Endothelial cell of umbilical vein (primary cell): ENCODE results near the gene ADAMTSL5.

ENCODE experiments used
- EZH2 ChIP-seq: IDR thresholded peaks from 2 replicates; pipeline ENCODE4 v1.6.1; 2012; ENCODE audit warnings: borderline replicate concordance, low read depth, mild to moderate bottlenecking, moderate library complexity, low read length, inconsistent platforms; ENCODE audit not compliant: severe bottlenecking
- FOS ChIP-seq: IDR thresholded peaks from 2 replicates; pipeline ENCODE4 v1.6.1; 2011; ENCODE audit warnings: mild to moderate bottlenecking, low read length, moderate library complexity, borderline replicate concordance; ENCODE audit not compliant: insufficient read depth
- MAX ChIP-seq: IDR thresholded peaks from 2 replicates; pipeline ENCODE4 v1.6.1; 2011; ENCODE audit not compliant: insufficient read depth, insufficient read length
- MYC ChIP-seq: IDR thresholded peaks from one replicate; pipeline ENCODE4 v1.6.1; 2011; ENCODE audit warnings: mild to moderate bottlenecking, low read depth, low read length
- POLR2A ChIP-seq: IDR thresholded peaks from 2 replicates; pipeline ENCODE4 v1.6.1; 2012; ENCODE audit warnings: low read depth, mild to moderate bottlenecking, control low read depth, low read length
- POLR2AphosphoS5 ChIP-seq: IDR thresholded peaks from 2 replicates; pipeline ENCODE4 v1.6.1; 2012; ENCODE audit warnings: low read depth, mild to moderate bottlenecking, control low read depth, low read length, moderate library complexity; ENCODE audit not compliant: insufficient read depth
- TF ChIP-seq, protein P1 (sequence below), 2 donors: IDR thresholded peaks; 1 replicate in 1 of 2; 2 replicates in 1 of 2; pipeline ENCODE4 v1.5.1; 2011; ENCODE audit warnings: low read length in 2 of 2, mild to moderate bottlenecking in 2 of 2, moderate library complexity in 2 of 2, control low read depth in 1 of 2, inconsistent platforms in 1 of 2, low read depth in 1 of 2; ENCODE audit not compliant: insufficient read depth in 1 of 2; ENCODE audit errors: extremely low read depth in 1 of 2

DNA sequence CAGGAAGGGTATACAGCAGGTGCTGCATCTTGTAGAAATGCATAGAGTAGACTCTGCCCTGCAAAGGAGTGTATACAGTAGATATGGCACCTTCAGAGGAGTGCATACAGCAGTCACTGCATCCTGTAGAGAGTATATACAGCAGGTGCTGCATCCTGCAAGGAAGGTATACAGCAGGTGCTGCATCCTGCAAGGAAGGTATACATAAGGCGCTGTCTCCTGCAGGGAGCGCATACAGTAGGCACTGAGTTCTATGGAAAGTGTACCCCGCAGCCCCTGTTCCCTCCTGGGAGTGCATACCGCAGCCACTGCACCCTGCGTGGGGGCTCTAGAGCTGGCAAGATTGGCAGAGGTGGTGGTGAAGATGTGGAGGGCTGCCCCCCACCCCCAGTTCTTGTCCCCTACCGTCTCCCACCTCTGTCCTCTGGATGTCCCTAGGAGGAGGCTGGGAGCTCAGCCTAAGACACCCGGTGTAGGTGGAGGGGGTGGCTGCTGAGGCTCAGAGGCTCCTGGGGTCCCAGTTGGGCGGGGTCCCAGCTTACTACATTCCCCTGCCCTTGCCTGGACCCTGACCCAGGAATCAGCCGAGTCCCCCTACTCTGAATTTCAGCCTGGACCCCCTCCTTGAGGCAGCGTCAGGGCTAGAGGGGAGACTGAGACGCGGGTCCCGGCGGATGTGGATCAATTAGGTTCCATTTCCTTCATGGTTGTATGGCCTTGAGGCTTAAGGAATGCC is 2.3 kb upstream of the ADAMTSL5 start:
- TF ChIP-seq, protein P1, sequence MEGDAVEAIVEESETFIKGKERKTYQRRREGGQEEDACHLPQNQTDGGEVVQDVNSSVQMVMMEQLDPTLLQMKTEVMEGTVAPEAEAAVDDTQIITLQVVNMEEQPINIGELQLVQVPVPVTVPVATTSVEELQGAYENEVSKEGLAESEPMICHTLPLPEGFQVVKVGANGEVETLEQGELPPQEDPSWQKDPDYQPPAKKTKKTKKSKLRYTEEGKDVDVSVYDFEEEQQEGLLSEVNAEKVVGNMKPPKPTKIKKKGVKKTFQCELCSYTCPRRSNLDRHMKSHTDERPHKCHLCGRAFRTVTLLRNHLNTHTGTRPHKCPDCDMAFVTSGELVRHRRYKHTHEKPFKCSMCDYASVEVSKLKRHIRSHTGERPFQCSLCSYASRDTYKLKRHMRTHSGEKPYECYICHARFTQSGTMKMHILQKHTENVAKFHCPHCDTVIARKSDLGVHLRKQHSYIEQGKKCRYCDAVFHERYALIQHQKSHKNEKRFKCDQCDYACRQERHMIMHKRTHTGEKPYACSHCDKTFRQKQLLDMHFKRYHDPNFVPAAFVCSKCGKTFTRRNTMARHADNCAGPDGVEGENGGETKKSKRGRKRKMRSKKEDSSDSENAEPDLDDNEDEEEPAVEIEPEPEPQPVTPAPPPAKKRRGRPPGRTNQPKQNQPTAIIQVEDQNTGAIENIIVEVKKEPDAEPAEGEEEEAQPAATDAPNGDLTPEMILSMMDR (IDR thresholded peaks at IDR 0.05; ENCODE audit: extremely low read depth in 1 of 2, insufficient read depth in 1 of 2, low read depth in 1 of 2, low read length in 2 of 2): no peak
- TF ChIP-seq POLR2A (no peak), EZH2 (no peak), POLR2AphosphoS5 (no peak), MAX (no peak), FOS (no peak), MYC (no peak)
